Non-pigmented ciliary epithelial cell (primary cell): ENCODE data around the gene WDR48.
A peak's percentile ranks its signal among the peaks of the same experiment; 100 is the strongest.

ENCODE experiments used
- DNase-seq: peaks from one replicate; pipeline ENCODE4 v3.0.0-alpha.2; 2010; ENCODE audit warnings: low read depth

Gene WDR48

DNA sequence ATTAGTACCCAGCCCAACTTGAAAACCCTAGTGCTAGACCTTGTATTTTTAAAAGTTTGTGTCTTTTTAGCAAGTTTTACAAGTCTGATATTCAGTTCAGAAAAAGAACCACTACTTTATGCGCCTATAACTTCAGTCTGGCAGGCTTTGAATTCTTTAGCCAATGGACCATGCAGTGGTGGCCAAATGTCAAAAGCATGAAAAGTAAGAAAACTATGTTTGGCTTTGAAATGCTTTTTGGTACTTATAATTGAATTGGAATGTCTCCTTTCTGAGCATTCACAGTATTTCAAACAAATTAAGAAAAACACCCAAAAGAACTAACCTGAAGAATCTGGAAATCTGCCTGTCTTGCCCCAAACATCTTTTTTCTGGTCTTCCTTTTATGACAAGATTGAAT is 12.8 kb downstream of the WDR48 start:
- peak; percentile 42 for DNase-seq

DNA sequence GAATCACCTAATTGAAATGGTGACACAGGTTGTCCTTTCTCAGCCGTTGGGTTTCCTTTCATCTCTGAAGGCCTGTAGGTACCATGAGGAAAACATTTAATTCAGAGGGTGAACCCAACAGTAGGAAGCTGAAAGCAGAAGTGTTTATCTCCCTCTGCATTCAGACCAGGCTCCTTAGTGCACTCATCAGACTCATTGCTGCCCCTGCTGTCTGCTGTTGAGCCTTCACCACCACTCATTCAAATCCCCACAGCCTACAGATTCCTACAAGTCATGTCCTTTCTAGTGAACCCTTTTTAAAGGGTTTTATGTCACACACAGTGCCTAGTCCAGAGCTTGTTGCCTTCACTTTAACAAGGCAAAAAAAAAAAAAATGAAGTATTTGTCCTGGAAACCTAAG is 13.4 kb downstream of the WDR48 start:
- DNase-seq, result peak; percentile 34

DNA sequence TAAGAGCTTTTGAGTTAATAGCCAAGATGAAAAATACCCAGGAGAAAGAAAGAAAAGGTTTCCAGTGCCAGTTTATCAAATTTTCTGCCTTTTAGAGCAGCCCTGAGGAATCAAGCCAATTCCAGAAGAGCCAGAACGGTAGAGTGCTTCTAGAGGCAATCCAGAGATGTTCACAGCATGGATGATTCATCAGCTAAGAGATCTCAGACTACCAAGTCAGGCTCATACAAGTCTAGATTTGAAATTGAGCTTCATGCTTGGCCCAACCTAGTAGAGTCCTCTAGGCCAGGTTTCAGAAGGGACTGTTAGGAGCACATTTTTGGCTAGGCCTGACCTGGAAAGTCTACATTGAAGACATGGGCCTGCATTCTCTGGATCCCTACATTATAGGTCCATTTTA is 15.5 kb downstream of the WDR48 start:
- DNase-seq, result no peak

DNA sequence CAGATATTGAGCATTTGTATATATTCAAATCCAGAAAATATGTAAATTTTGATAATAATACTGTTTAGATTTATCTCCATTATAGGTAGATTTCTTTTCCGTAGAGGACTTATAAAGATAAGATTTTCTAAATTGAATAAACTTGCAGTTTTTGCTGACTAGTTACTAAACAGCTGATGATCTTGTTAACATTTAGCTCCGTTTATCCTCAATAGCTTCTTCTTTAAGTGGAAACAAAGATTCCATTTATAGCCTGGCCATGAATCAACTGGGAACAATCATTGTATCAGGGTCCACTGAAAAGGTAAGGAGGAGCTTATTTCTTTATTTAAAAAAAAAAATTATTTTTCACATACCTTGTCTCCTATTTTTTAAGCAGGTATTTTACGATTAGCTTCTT is 16.7 kb downstream of the WDR48 start:
- DNase-seq, result no peak

DNA sequence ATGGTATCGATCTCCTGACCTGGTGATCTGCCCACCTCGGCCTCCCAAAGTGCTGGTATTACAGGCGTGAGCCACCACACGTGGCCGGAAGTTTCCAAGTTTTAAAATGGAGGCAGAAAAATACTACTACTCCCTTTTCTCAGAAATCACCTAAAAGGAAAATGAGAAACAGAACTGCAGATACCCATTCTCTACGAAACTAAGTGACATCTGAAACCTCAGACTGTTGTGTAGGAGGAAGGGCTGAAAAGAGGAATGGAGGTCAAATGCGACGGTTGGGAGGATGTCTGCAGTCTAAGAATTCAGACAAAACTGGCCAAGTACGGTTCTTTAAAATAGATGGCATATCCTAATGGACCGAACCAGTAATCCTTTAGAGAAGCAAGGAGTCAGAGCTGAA is 24.1 kb downstream of the WDR48 start:
- DNase-seq, result no peak

DNA sequence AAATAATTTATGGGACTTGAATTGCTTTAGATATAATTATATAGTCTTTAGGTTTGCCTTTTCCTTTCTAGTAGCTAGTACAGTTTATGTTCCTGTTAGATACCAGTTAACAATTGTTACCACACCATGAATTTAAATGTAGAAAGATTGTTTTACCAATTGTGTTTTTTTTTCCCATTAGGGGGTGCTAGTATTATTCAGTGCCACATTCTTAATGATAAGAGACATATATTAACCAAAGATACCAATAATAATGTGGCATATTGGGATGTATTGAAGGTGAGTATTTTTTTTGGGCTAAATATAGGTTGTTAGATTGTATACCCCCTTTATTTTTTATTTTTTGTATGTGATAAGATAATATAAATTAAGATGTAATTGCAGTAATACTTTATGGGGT is 27.7 kb downstream of the WDR48 start:
- no peak for DNase-seq

DNA sequence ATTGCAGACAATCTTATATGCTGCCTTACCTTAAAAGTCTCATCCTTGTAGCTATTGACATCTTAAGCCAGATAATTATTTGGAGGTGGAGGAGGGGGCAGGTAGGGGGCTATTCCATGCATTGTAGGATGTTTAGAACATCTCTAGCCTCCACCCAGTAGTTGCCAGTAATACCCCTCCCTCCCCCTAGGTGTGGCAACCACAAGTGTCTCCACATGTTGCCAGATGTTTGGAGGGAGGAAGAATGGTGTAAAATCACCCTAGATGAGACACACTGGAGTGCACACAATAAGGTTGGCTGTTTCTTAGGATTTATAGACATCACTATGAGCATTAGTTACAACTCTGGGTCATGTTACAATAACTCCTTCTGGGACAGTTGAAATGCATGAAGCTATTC is 28.2 kb downstream of the WDR48 start:
- no peak for DNase-seq

DNA sequence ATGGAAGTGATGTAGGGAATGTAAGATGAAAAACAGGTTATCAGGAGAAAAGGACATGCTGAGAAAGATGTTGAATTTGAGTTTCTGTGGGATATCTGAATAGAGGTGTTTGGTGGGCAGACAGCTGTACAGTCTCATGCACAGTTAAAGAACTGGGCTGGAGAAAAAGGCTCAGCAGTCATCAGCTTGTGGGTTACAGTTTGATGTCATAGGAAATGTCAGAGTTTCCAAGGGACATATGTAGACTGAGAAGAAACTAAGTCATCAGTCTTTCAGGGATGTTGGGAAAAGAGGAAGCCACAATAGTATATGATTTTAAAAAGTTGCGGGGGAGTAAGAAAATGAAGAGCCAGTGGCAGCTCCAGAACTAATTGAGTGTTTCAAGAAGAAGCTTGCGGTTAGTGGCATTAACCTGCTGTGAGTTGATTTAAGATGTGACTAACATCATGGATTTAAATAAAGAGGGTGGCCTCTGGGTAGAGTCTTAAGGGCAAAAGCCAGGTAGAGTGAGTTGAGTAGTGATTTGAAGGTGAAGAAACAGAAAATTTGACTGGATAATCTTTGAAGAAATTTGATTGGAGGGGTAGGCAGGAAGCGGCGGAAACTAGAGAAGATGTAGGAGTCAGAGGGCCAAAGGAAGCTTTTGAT is 31.0 kb downstream of the WDR48 start:
- no peak for DNase-seq

DNA sequence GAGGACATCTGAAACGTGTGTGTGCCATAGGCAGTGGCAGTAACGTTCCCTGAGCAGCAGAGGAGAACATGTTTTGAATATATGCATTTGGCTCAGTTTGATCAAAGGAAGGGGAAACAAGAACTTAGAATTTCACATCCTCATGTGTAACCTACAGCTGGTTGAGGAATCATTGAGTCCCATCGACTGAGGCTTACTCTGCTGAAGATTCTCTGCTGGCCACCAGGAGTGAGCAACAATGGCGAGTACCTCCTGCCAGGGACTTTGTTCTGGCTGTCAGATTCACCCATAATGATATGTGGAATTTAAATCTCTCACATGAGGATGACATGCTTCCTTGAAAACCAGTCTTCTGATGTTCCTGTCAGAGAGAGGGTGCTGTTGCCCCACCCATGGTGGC is 34.3 kb downstream of the WDR48 start:
- no peak for DNase-seq

DNA sequence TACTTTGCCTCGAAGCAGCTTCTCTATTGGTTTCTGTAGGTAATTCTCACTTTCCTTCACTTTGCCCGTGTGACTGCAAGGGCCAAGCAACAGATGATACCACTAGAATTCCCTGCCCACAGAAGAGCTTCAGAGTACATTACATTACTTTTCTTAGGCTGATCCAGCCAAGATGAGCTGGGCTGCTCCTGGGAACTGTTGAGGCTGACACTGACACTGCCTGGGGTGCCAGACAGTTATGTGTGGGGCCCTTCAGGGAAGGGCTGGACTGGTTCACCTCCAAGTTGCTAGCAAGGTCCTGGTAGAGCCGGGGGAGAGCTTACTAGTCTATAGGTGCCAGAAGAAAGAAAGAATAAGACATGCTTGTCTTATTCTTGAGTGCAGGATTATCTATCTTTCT is 36.6 kb downstream of the WDR48 start:
- no peak for DNase-seq

DNA sequence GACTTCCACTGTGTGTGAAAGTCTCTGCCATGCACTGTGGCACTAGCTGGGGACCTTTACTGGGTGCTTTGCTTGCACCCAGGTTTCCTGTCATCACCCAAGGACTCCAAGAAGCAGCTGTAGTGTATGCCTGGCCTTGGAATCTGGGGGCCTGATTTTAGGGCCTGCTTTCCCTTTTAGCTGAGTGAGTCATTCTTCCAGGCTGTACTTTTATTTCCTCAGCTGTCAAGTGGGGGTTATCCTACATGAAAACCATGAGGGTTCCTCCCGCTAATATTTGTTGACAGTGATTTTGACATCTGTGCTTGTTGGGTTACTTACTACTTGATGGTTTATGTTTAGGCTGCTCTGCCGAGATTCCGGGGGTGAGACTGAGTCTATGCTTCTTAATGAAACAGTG is 37.1 kb downstream of the WDR48 start:
- DNase-seq, result no peak

DNA sequence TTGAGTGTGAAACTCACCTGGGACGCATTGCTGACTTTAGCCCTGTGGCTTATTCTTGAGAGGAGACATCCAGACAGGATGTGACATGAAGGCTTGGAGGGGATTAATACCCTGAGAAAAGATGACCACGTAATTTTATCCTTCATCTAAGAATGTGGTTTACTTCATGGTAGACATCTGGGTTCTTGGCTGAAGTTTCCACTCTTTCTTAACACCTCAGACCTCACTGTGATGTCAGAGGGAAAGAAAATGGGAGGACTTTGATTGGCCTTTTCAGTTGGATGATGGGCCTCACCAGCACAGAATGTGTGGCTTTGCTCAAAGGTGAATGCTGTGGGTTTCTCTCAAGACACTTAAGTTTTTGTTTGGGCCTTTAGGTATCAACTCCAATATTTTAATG is 39.1 kb downstream of the WDR48 start:
- DNase-seq, result no peak

DNA sequence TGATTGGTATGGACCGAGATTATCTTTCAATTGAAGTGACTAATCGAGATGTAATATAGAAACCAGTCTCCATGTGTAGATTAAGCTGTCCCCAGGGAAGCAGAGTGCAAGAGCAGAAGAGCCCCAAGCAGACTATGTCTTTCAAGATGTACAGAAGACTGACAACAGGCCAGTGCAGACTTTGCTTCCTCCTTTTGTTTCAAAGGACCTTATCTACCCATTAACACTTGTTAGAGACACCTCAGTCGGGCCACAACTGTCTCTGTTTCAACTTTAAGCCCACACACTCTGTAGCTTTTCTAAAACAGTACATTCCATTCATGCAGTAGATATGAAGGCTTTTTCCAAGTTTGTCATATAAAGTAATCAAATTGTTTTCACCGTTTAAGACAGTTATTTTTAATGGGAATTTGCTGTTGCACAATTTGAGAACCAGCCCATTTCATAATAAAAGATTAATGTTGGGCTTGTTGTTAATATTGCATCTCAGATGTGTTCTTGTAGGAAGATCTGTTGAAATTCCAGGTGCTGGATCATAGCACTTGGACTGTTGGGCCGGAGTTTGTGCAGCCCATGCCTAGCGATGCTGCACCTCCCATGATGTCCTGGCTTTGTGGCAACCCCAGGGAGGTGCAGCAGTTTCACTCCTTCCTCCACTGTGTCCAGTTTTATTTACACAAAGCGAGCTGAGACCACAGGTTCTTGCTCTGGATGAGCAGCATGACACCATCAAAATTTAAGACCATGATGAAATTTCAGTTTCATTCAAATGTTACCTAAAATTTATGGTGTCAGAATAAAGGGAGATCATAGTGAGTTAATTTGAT is 43.2 kb downstream of the WDR48 start:
- DNase-seq, result no peak

DNA sequence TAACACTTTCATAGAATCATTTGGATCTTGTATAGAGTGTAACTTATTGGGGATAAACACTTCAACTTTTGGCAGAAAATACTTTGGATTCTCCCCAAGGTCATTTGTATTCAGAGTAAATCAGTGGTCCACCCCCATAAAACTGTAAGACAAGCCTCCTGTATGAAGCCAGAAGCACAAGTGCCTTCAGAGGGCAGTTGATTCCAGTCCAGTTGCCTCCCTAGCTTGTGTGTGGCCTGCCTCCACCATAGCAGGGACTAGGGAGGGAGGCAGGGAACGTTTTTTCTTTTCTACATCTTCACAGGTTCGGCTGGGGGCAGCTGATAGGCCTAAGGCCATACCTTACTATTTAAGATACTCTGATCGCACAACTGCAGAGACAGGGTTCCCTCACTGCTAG is 44.0 kb downstream of the WDR48 start:
- no peak for DNase-seq

DNA sequence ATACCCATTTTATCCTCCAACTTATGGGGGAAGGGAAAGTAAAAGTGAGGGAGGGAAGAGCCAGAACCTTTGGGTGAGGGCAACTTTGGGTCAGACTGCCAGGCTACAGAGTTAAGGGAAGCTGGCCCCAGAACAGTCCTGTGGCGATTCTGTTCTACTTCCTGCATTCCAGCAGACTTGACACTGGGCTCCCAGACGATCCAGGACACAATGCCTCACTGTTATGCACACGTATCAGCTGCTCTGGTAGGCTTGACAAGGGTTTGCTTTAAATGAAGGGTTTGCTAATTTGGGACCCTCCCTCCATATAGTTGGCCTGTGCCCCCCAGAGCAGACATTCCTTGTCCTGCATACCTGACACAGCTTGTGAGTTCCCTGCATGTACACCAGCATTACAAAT is 45.0 kb downstream of the WDR48 start:
- DNase-seq, result no peak

DNA sequence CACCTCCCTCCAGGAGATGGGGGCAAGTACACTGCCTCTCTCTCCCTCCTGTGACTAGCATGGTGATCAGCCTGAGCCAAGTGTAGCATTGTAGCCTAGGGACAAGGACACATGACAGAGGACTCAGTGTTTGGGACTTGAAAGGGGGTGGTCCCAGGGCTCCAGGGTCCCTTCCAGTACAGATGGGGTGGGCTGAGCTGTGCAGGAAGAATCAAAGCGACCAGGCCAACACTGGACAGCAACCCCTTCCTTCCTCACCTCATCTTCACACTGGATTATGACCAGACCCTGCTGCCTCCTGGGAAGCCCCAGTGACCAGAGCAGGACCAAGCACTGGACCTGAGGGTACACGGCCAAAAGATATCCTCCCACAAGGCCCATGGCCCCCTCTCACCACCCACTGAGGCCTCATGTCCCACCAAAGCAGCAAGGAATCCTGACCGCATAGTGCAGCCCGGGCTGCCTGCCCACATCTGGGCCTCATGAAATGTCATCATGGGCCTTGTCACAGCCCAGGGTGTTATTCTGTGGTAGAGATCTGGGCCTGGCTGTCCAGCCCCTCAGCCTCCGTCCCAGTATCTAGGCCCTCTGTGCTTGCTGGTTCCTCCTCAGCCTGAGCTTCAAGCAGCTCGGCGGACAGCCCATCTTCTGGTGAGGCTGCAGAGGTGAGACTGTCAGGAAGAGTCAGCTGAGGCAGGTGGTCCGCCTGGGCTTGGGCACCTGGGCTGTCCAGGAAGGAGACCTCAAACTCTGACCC is 46.1 kb downstream of the WDR48 start:
- DNase-seq, result no peak

DNA sequence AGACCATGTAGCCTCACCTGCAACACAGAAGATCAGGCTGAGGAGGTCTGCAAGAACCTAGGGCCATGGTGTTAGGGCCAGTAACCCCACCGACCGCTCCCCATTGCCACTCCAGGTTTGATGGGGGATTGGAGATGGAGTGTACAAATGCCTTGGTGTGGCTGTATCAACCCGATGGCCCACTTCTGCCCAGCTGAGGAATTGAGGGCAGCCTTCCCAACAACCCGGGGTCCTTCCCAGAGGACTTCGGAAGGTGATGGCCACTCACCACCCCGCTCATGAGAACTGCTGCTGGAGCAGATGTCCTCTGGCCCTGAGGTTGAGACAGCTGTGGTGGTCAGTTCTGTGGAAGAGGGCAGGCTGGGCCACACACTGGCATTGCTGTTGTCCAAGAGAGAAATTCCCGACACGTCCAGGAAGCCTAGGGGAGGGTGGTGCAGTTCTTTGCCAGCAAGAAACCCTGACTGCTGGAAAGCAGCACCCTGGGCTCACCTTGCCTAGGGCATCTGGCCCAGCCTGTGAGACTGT is 46.7 kb downstream of the WDR48 start:
- no peak for DNase-seq

DNA sequence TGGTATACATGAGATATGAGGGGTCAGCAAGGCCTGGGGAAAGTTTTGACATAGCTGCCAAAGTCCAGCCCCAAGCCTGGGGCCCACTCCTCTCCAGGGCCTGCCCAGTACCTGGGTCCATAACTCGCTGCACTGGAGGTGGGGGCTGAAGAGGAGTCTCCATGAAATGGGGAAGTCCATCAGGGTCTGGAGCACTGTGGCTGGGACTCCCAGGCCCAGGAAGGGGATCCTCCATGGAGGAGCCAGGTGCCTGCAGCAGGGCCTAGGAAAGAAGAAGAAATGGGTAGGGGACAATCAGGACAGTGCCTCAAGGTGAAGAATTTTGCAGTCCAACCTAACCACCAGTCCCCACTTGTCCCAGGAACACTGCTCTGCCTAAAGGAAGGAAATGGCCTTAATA is 47.4 kb downstream of the WDR48 start:
- no peak for DNase-seq

DNA sequence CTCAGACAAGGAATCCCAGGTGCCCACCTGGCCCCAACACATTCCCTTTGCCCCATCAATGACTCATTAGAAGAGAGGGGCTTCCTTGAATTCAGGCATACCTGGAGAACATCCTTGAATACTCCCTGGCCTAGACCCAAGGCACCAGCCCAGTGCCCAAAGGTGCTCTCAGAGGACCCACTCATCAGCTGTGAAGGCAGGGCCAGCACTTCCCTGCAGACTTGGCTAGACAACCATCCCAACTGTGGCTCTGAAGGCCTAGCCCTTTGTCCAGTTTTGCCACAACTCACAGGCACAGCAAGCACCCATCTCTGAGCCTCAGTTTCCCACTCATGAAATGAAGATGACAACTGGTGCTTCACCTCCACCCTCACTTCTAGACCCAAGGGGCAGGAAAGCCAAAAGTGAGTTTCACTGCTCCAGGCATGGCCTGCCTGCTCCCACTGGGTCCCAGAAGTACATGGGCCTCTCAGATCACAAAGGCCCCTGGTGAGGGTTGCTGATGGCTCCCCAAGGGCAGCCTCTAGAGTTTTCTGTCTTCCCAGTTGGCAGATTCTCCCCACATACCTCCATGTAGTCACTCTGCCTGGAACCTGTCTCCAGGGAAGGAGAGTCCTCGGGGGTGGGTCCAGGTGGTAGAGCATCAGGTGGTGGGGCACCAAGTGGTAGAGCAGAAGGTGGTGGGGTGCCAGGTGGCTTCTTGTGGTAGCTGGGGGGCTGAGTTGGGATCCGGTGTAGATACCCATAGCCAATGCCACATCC is 48.1 kb downstream of the WDR48 start:
- no peak for DNase-seq

DNA sequence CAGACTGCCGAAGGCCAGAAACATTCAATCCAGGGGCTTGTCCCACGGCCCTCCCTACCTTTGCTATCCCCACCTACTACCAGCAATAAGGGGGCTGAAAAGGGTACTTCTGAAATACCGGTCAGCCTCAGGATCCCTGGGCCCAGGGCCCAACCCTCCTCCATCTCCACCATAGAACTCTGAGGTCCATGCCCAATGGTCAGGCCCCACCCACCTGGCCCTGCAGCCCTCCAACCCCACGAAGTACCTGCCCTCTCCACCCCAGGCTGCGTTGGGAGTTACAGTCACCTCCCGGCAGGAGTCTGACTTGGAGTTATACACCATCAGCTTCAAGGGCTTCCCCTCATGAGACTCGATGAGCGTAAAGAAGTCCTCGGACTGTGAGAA is 48.7 kb downstream of the WDR48 start:
- DNase-seq, result no peak

DNA sequence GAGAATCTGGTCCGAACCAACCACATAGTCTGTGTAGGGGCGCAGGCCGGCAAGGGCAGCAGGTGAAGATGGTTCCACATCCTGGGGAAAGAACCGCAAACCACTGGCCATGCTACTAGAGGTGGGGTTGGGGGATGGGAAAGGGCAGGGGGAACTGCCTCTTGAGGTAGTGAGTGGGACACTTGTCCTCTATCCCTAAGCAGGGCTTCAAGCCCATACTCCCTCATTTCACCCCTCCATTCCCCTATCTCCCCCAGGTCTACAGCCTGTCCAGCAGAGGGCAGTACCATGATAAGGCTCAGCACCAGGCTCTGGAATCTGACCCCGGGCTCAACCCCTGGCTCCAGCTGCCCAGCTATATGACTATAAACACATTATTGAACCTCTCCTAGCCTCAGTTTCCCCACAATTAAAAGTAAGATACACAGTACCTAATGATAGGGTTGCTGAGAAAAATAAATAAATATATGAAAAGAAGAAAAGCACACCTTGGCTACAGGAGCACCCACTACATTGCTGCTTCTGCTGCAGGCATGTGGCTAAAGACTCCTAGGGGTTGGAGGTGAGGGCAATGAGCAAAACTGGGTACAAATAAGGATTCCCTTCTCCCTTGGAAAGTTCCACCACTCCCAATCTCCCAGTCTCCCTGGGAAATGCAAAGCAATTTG is 49.3 kb downstream of the WDR48 start:
- DNase-seq, result no peak
